ENCODE data around the gene TPK1.

The TPK1 gene

DNA sequence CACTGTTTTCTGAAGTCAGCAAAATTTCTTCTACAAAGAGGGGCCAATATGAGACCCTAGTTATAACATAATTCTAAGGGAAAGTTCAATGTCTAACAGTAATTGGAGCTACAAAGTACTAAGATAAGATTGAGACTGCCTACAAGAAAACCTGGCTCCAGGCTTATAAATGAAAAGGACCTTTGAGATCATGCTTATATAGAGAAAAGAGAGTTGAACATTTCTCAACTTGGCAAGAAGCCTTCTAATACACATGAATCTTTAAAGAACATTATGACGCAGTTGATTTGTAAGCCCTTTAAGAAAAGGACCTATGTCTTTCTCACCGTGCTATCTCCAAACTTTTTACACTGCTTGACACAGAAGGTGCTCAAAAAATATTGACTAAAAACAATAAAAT lies 87.9 kb downstream of the TPK1 start:
- TF ChIP-seq POLR2A (IDR thresholded peaks at IDR 0.05; ENCODE audit: extremely low read depth, insufficient read length) (no peak), MYC (IDR thresholded peaks at IDR 0.05; ENCODE audit: low read depth, low read length) (no peak)
- TF ChIP-seq, protein P1, sequence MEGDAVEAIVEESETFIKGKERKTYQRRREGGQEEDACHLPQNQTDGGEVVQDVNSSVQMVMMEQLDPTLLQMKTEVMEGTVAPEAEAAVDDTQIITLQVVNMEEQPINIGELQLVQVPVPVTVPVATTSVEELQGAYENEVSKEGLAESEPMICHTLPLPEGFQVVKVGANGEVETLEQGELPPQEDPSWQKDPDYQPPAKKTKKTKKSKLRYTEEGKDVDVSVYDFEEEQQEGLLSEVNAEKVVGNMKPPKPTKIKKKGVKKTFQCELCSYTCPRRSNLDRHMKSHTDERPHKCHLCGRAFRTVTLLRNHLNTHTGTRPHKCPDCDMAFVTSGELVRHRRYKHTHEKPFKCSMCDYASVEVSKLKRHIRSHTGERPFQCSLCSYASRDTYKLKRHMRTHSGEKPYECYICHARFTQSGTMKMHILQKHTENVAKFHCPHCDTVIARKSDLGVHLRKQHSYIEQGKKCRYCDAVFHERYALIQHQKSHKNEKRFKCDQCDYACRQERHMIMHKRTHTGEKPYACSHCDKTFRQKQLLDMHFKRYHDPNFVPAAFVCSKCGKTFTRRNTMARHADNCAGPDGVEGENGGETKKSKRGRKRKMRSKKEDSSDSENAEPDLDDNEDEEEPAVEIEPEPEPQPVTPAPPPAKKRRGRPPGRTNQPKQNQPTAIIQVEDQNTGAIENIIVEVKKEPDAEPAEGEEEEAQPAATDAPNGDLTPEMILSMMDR (IDR thresholded peaks at IDR 0.05; ENCODE audit: low read depth, low read length), result no peak
- TF ChIP-seq, protein P2, sequence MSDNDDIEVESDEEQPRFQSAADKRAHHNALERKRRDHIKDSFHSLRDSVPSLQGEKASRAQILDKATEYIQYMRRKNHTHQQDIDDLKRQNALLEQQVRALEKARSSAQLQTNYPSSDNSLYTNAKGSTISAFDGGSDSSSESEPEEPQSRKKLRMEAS (IDR thresholded peaks at IDR 0.05; ENCODE audit: low read depth, low read length), result no peak
- H3K4me3 ChIP-seq (ENCODE audit: low read depth, low read length), result no peak overlapping the region
- no peak for DNase-seq (ENCODE audit: low read depth)

DNA sequence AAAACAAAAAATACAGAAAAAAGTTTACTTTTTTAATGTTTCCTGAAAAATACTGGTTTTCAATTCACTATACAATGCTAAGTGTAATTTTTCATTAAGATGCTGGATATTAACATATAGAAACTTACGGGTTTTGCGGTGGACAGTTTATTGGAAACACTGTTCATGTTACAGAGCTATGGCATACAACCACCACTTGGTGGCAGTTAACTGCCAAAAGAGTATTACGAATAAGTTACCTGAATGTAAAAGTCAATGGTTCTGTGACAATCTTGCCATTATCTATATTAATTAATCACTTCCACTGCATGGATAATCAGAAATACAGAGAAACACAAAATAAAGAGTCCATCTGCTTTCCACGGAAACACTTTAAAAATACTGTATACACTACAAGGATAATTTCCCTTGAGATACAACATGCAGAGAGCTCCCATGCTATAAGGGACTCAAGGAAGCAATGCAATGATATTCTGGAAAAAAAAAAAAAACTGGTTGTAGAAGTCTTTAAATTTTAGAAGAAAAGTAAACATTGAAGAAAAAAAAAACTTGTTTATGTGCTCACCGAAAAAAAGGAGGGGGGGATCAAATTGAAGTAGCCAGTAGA lies 97.0 kb downstream of the TPK1 start:
- DNase-seq (ENCODE audit: low read depth), result peak; percentile 52
- TF ChIP-seq POLR2A (IDR thresholded peaks at IDR 0.05; ENCODE audit: extremely low read depth, insufficient read length) (no peak), MYC (IDR thresholded peaks at IDR 0.05; ENCODE audit: low read depth, low read length) (no peak)
- TF ChIP-seq, protein P2 (IDR thresholded peaks at IDR 0.05; ENCODE audit: low read depth, low read length), result no peak
- TF ChIP-seq, protein P1 (IDR thresholded peaks at IDR 0.05; ENCODE audit: low read depth, low read length), result peak; percentile 80
- no peak overlapping the region for H3K4me3 ChIP-seq (ENCODE audit: low read depth, low read length)

DNA sequence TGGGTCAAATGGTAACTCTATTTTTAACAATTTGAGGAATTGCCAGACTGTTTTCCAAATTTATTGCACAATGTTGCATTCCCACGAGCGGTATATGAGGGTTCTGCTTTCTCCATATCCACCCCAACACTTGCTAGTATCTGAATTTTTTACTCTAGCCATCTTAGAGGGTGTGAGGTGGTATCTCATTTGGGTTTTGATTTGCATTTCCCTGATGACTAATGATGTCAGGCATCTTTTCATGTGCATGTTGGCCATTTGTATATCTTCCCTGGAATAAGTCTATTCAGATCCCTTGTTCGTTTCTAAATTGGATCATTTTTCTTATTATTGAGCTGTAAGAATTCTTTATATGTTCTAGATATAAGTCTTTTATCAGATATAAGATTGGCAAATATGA lies 97.7 kb downstream of the TPK1 start:
- no peak for DNase-seq (ENCODE audit: low read depth)
- TF ChIP-seq, protein P2 (IDR thresholded peaks at IDR 0.05; ENCODE audit: low read depth, low read length), result no peak
- no peak overlapping the region for H3K4me3 ChIP-seq (ENCODE audit: low read depth, low read length)

DNA sequence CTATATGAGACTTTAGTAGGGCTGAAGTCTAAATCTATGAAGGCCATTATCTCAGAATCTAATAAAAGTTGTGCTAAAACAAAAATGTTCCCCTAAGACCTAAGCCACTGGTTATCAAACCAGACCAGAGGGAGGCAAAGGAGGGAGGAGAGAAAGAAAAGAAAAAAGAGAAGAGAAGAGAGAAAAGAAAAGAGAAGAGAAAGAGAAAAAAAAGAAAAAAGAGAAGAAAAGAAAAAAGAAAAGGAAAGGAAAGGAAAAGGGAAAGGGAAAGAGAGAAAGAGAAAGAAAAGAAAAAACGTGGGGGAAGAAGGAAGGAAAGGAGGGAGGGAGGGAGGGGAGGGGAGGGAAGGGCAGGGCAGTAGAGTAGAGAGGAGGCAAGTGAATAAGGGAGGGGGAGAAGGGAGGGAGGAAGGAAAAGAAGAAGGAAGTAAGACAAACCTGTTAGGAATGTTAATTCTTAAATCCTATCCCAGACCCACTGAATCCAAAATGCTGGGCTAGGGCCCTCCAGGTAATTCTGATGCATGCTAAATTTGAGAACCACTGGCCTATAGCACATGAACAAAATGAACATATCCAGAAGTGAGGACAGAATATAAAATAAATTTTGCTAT lies 98.9 kb downstream of the TPK1 start:
- TF ChIP-seq, protein P1 (IDR thresholded peaks at IDR 0.05; ENCODE audit: low read depth, low read length), result no peak
- TF ChIP-seq POLR2A (IDR thresholded peaks at IDR 0.05; ENCODE audit: extremely low read depth, insufficient read length) (no peak), MYC (IDR thresholded peaks at IDR 0.05; ENCODE audit: low read depth, low read length) (no peak)
- TF ChIP-seq, protein P2 (IDR thresholded peaks at IDR 0.05; ENCODE audit: low read depth, low read length), result no peak
- no peak for DNase-seq (ENCODE audit: low read depth)
- no peak overlapping the region for H3K4me3 ChIP-seq (ENCODE audit: low read depth, low read length)

DNA sequence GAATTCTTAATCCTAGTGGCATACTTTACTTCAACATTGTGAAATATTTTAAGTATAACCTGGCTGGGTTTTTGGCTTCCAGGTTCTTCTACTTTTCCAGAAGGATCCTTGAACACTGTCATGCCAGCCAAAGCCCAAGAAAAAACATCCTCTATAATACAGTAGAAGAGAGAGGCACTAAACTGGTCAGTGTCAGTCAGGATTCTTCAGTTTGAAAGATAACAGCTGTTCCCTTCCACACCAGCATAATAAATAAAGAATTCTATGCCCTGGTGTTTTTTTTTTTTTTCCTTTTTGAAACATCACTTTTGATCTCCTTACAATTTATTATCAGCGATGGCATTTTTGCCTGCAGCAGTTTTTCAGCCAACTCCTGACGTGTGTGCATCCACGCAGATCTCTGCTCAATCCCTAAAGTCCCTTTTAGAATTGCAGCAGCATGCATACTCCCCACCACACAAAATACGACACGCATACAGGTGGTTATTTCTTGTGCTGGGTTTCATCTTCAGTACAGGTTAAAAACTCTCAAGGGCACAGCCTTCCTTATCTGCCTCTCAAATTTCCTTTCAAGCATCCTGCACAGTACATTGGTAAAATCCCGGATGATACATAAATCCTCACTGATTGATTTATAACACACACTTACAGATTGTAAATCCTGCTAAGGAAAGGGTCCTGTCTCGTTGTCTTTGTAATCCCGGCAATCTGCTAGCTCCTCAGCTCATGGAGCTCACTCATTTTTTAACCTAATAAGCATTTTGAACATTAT lies 100.2 kb downstream of the TPK1 start:
- no peak for DNase-seq (ENCODE audit: low read depth)
- no peak for TF ChIP-seq POLR2A (IDR thresholded peaks at IDR 0.05; ENCODE audit: extremely low read depth, insufficient read length)
- TF ChIP-seq MYC (IDR thresholded peaks at IDR 0.05; ENCODE audit: low read depth, low read length), result no peak
- TF ChIP-seq, protein P2 (IDR thresholded peaks at IDR 0.05; ENCODE audit: low read depth, low read length), result no peak
- TF ChIP-seq, protein P1 (IDR thresholded peaks at IDR 0.05; ENCODE audit: low read depth, low read length), result no peak

More for the DNA sequence above, 100.2 kb downstream of the TPK1 start:
- H3K4me3 ChIP-seq (ENCODE audit: low read depth, low read length), result no peak overlapping the region

All from NB4 (cell line).